Body of pancreas (tissue), 4 donors: ENCODE measurements around the gene TBC1D9B. TPM values are rescaled to one million over a fixed set of nuclear protein-coding genes. Genes with fewer than 3 reads are reported as not detected.

Source experiments
- ATAC-seq: fragments of 150-250 bp; one replicate; pipeline ENCODE4 v1.9.1; 2016
- DNase-seq, 4 donors: peaks; one replicate each; pipeline ENCODE4 v3.0.0-alpha.2; 2019
- H3K27ac ChIP-seq, 4 donors: fragments of 200-600 bp; sonication (generic); 1 replicate in 3 of 4; 2 replicates in 1 of 4; pipeline versions ENCODE4 v1.5.1 to v1.6.1; 2016 to 2019; ENCODE audit warnings: mild to moderate bottlenecking in 1 of 4, mixed read lengths in 1 of 4, moderate library complexity in 1 of 4
- H3K27me3 ChIP-seq, 2 donors: fragments of 200-600 bp; sonication (generic); one replicate each; pipeline ENCODE4 v1.6.0; 2016; ENCODE audit warnings: mild to moderate bottlenecking in 1 of 2
- H3K36me3 ChIP-seq, 2 donors: fragments of 200-600 bp; sonication (generic); replicated peaks in 1 of 2; 2 replicates each; pipeline ENCODE4 v1.5.1; 2016; ENCODE audit warnings: low read depth in 2 of 2; ENCODE audit not compliant: insufficient read depth in 1 of 2
- H3K4me1 ChIP-seq: fragments of 200-600 bp; sonication (generic); one replicate; pipeline ENCODE4 v1.6.0; 2016
- H3K4me3 ChIP-seq, 2 donors: fragments of 200-600 bp; sonication (generic); 1 replicate in 1 of 2; 2 replicates in 1 of 2; pipeline ENCODE4 v1.5.1; 2016 to 2019
- H3K9me3 ChIP-seq, 3 donors: fragments of 200-600 bp; sonication (generic); 1 replicate in 2 of 3; 2 replicates in 1 of 3; pipeline ENCODE4 v1.5.1; 2016
- POLR2A ChIP-seq, 3 donors: fragments of 450-650 bp; IDR thresholded peaks; one replicate each; pipeline ENCODE4 v1.6.1; 2016; ENCODE audit warnings: antibody characterized with exemption in 3 of 3, mild to moderate bottlenecking in 2 of 3
- WGBS, 2 donors: methylation state at CpG; one replicate each; pipeline ENCODE4 v1.1.5; 2017; 5-methylcytosine and 5-hydroxymethylcytosine counted together
- intact Hi-C: fragments of 100-400 bp; cut with DNase I; formaldehyde crosslinking; loops from one replicate; pipeline ENCODE4 v1.15.1; 2023
- total RNA-seq, 2 donors: library from RNA; depleted of rRNA; stranded (reverse); fragments of >200 nt; gene quantifications; one replicate each; pipeline ENCODE4 v1.1.0, GENCODE V29; 2016
- TF ChIP-seq, protein P1 (sequence below), 7 experiments: fragments of 450-650 bp in 4 of 7; fragments of 200-600 bp in 3 of 7; sonication (generic) in 3 of 7; IDR thresholded peaks; one replicate each; pipeline ENCODE4 v1.5.1; 2016 to 2019; ENCODE audit warnings: antibody characterized with exemption in 7 of 7

Gene TBC1D9B
- total RNA-seq, 2 donors from 2014 or later = 69.8 to 121 TPM

GRCh38 chr5:179916523-179916922, 8.8 kb upstream of the TBC1D9B start:
- Histone ChIP-seq H3K27ac (no peak overlapping the region), H3K27me3 (no peaks in the 10 kb centered on the region), H3K4me1 (no peaks in the 10 kb centered on the region), H3K4me3 (no peak overlapping the region), H3K36me3 (no peaks in the 10 kb centered on the region), H3K9me3 (no peaks in the 10 kb centered on the region)
- 88 to 91% methylated on average over 6 of the region's 6 CpGs for WGBS, 2 donors
- no peak for TF ChIP-seq POLR2A (IDR thresholded peaks at IDR 0.05)
- TF ChIP-seq, protein P1, sequence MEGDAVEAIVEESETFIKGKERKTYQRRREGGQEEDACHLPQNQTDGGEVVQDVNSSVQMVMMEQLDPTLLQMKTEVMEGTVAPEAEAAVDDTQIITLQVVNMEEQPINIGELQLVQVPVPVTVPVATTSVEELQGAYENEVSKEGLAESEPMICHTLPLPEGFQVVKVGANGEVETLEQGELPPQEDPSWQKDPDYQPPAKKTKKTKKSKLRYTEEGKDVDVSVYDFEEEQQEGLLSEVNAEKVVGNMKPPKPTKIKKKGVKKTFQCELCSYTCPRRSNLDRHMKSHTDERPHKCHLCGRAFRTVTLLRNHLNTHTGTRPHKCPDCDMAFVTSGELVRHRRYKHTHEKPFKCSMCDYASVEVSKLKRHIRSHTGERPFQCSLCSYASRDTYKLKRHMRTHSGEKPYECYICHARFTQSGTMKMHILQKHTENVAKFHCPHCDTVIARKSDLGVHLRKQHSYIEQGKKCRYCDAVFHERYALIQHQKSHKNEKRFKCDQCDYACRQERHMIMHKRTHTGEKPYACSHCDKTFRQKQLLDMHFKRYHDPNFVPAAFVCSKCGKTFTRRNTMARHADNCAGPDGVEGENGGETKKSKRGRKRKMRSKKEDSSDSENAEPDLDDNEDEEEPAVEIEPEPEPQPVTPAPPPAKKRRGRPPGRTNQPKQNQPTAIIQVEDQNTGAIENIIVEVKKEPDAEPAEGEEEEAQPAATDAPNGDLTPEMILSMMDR (IDR thresholded peaks at IDR 0.05) = no peak
- intact Hi-C loops = no loop called here
- DNase-seq = no peak
- no peak for ATAC-seq

DNA sequence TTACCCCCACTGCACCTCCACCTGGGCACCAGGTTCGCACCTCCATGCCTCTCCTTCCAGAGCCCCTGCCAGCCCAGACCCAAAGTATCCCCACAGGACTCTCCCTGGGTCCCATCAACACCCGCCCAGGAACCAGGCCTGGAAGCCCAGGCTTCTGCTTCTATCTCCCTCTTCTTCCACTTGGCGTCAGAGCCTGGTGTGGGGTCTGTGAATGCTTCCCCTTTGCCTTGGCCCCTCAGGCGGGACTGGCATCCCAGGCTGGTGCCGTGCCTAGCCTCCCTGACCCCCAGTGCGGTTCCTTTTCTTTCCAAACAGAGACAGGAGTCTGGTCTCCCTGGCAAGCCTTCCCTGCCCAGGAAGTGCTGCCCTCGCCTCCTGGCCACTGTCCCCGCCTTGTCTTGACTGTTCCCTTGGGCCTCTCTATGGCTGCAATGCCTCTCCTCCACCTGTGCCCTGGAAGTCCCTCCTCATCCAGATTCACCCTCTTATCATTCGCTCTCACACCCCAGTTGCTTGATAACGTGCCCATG, 7.8 kb upstream of the TBC1D9B start:
- Histone ChIP-seq H3K4me1 (no peaks in the 10 kb centered on the region), H3K27ac (no peak overlapping the region), H3K4me3 (no peak overlapping the region), H3K9me3 (no peaks in the 10 kb centered on the region), H3K36me3 (no peaks in the 10 kb centered on the region), H3K27me3 (no peaks in the 10 kb centered on the region)
- DNase-seq (no peak), ATAC-seq (no peak)
- 84 to 87% methylated on average over 10 of the region's 10 CpGs for WGBS, 2 donors
- TF ChIP-seq, protein P1 (IDR thresholded peaks at IDR 0.05) = no peak
- TF ChIP-seq POLR2A (IDR thresholded peaks at IDR 0.05) = no peak
- intact Hi-C loops = no loop called here

- DNase-seq = no peak
- intact Hi-C loops = no loop called here
- WGBS, 2 donors = 68 to 69% methylated on average over 8 of the region's 8 CpGs
- Histone ChIP-seq H3K4me1 (no peaks in the 10 kb centered on the region), H3K9me3 (no peaks in the 10 kb centered on the region), H3K36me3 (no peaks in the 10 kb centered on the region), H3K27ac (peak overlapping the region in 1 of 4 donors; percentile 15), H3K27me3 (no peaks in the 10 kb centered on the region), H3K4me3 (no peak overlapping the region)
- TF ChIP-seq POLR2A (IDR thresholded peaks at IDR 0.05) = no peak
- TF ChIP-seq, protein P1 (IDR thresholded peaks at IDR 0.05) = no peak
- ATAC-seq = no peak
Observed at GRCh38 chr5:179914032-179914755, 6.5 kb upstream of the TBC1D9B start.

DNA sequence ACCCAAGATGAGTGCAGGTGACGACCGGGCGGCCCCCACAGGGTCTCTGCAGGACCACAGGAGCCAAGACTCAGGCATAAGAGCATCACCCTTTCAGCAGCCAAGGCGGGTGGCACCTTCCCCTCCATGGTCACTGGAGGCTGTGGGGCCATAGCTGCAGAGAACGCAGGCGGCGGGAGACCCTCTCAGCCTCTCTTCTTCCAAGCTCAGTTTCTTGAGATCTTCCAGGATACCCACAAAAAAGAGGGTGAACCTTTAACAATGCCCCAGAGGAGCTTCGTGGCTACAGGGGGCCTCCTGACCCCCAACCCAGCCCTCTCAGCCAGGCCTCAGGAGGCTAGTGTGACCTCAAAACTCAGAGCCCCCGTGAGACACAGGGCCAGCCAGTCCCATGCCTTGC, 5.8 kb upstream of the TBC1D9B start:
- no peaks in the 10 kb centered on the region for H3K36me3 ChIP-seq
- no peaks in the 10 kb centered on the region for H3K9me3 ChIP-seq
- TF ChIP-seq, protein P1 (IDR thresholded peaks at IDR 0.05) = no peak
- TF ChIP-seq POLR2A (IDR thresholded peaks at IDR 0.05) = no peak
- WGBS, 2 donors = 83 to 87% methylated on average over 8 to 9 of the region's 9 CpGs
- DNase-seq (no peak), ATAC-seq (no peak)
- no peak overlapping the region for H3K27ac ChIP-seq
- intact Hi-C loops = no loop called here
- no peaks in the 10 kb centered on the region for H3K27me3 ChIP-seq
- peaks cover 2% of the 10 kb centered on the region for H3K4me1 ChIP-seq
- no peak overlapping the region for H3K4me3 ChIP-seq

DNA sequence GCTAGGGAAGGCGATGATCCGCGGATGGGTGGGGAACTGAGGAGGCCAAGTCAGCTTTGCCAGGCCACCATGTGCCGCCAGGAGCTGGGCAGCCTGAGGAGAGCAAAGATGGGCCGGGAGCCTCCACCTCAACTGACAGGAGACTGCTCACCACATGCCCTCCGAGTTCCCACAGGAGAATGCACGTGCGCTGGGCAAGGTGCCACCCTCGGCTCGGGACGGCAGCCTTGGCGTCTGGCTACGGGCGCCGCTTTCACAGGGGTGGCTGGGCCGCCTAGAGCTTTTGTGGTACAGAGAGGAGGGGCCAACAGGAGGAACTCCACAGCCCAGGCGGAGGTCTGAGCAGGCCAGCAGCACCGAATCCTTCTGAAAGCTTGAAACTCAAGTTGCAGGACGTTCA, 5.3 kb upstream of the TBC1D9B start:
- Histone ChIP-seq H3K4me3 (no peak overlapping the region), H3K36me3 (no peaks in the 10 kb centered on the region), H3K27ac (no peak overlapping the region), H3K27me3 (no peaks in the 10 kb centered on the region), H3K9me3 (no peaks in the 10 kb centered on the region), H3K4me1 (peaks cover 7% of the 10 kb centered on the region)
- DNase-seq = no peak
- no peak for ATAC-seq
- intact Hi-C loops = no loop called here
- WGBS, 2 donors = 73 to 77% methylated on average over 7 to 19 of the region's 19 CpGs
- TF ChIP-seq, protein P1 (IDR thresholded peaks at IDR 0.05) = no peak
- TF ChIP-seq POLR2A (IDR thresholded peaks at IDR 0.05) = no peak
